Right kidney (tissue), 1 donor: Measurements from ENCODE around the gene C19orf47.
"Not testable (repeated sequence)": the region's sequence is repeated elsewhere in the genome, so short reads cannot be mapped to it uniquely, and the experiment has no call there.

Experiments used
- DNase-seq: peaks from one replicate; pipeline ENCODE4 v3.0.0-alpha.2; 2016

Gene C19orf47

GRCh38 chr19:40377876-40378385 is 29.7 kb upstream of the C19orf47 start:
- no peak for DNase-seq

GRCh38 chr19:40376286-40376862 is 28.2 kb upstream of the C19orf47 start:
- DNase-seq: no peak

- DNase-seq: no peak
Measured at GRCh38 chr19:40374084-40374483, 25.9 kb upstream of the C19orf47 start.

GRCh38 chr19:40371802-40372122 is 23.6 kb upstream of the C19orf47 start:
- no peak for DNase-seq

- no peak for DNase-seq
Measured at GRCh38 chr19:40370997-40371801, 23.0 kb upstream of the C19orf47 start.

GRCh38 chr19:40370253-40370652 is 22.1 kb upstream of the C19orf47 start:
- not testable (repeated sequence) for DNase-seq

GRCh38 chr19:40369797-40370196 is 21.6 kb upstream of the C19orf47 start:
- DNase-seq: no peak

- no peak for DNase-seq
Measured at GRCh38 chr19:40367577-40368434, 19.6 kb upstream of the C19orf47 start.

GRCh38 chr19:40366697-40367561 is 18.7 kb upstream of the C19orf47 start:
- DNase-seq: peak; percentile 66

- DNase-seq: peak; percentile 70
Measured at GRCh38 chr19:40365613-40366401, 17.6 kb upstream of the C19orf47 start.

- no peak for DNase-seq
Measured at GRCh38 chr19:40365010-40365409, 16.8 kb upstream of the C19orf47 start.

- DNase-seq: no peak
Measured at GRCh38 chr19:40363069-40363468, 14.9 kb upstream of the C19orf47 start.

- no peak for DNase-seq
Measured at GRCh38 chr19:40362160-40362559, 14.0 kb upstream of the C19orf47 start.

- DNase-seq: no peak
Measured at GRCh38 chr19:40360708-40361241, 12.6 kb upstream of the C19orf47 start.

GRCh38 chr19:40360020-40360707 is 12.0 kb upstream of the C19orf47 start:
- no peak for DNase-seq

GRCh38 chr19:40358773-40359172 is 10.6 kb upstream of the C19orf47 start:
- DNase-seq: no peak

GRCh38 chr19:40357640-40358039 is 9.4 kb upstream of the C19orf47 start:
- no peak for DNase-seq

GRCh38 chr19:40356681-40357595 is 8.7 kb upstream of the C19orf47 start:
- DNase-seq: no peak
